Vein endothelial cell (primary cell): ENCODE data around the gene FILIP1. TPM values are rescaled to one million over a fixed set of nuclear protein-coding genes. Genes with fewer than 3 reads are reported as not detected.

ENCODE experiments used
- small RNA-seq: library from RNA; depleted of rRNA; stranded (forward); fragments of <200 nt; gene quantifications from one replicate; pipeline ENCODE3, GENCODE V24; 2012
- total RNA-seq: library from RNA; depleted of rRNA; stranded (reverse); fragments of >200 nt; gene quantifications from 2 replicates; pipeline ENCODE4 v1.2.3, GENCODE V29; 2012

FILIP1 gene, protein sequence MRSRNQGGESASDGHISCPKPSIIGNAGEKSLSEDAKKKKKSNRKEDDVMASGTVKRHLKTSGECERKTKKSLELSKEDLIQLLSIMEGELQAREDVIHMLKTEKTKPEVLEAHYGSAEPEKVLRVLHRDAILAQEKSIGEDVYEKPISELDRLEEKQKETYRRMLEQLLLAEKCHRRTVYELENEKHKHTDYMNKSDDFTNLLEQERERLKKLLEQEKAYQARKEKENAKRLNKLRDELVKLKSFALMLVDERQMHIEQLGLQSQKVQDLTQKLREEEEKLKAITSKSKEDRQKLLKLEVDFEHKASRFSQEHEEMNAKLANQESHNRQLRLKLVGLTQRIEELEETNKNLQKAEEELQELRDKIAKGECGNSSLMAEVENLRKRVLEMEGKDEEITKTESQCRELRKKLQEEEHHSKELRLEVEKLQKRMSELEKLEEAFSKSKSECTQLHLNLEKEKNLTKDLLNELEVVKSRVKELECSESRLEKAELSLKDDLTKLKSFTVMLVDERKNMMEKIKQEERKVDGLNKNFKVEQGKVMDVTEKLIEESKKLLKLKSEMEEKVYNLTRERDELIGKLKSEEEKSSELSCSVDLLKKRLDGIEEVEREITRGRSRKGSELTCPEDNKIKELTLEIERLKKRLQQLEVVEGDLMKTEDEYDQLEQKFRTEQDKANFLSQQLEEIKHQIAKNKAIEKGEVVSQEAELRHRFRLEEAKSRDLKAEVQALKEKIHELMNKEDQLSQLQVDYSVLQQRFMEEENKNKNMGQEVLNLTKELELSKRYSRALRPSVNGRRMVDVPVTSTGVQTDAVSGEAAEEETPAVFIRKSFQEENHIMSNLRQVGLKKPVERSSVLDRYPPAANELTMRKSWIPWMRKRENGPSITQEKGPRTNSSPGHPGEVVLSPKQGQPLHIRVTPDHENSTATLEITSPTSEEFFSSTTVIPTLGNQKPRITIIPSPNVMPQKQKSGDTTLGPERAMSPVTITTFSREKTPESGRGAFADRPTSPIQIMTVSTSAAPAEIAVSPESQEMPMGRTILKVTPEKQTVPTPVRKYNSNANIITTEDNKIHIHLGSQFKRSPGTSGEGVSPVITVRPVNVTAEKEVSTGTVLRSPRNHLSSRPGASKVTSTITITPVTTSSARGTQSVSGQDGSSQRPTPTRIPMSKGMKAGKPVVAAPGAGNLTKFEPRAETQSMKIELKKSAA (N-terminal part only)
- 10.0 and 22.5 TPM in 2 replicates for total RNA-seq

DNA sequence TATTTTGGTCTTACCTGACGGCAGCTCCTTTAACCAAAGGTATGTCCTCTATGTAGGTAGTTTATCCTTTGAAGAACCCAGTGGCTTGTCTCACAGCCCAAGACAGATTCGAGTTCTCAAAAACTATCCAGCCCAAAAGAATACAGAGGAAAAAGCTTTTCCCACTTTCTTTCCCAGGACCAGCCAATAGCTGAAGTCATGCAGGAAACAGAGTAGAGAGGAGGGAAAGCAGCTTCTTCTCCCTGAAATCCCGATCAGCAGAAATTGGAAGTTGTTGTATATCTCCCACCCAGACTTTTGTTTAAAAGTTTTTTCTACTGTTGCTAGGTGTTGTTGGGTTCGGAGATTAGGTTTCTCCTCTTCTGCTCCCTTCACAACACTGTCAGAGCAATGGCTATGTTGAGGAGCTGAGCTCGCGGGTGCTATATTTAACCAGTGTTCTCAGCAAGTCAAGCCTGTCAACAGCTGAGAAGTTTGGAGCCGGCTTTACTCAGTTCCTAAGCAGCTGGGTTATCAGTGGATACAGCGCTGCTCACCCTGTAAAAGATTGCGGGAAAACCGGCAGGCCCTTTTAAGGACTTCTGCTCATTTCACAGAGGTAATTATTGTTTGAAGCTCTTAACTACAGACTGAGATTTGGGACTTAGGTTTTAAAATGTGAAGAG, at the start of gene FILIP1:
TSS of gene FILIP1 (minus strand) at position 401 of the 665 bp plus-strand sequence. CDS start 78,828 bp downstream, outside the sequence.

DNA sequence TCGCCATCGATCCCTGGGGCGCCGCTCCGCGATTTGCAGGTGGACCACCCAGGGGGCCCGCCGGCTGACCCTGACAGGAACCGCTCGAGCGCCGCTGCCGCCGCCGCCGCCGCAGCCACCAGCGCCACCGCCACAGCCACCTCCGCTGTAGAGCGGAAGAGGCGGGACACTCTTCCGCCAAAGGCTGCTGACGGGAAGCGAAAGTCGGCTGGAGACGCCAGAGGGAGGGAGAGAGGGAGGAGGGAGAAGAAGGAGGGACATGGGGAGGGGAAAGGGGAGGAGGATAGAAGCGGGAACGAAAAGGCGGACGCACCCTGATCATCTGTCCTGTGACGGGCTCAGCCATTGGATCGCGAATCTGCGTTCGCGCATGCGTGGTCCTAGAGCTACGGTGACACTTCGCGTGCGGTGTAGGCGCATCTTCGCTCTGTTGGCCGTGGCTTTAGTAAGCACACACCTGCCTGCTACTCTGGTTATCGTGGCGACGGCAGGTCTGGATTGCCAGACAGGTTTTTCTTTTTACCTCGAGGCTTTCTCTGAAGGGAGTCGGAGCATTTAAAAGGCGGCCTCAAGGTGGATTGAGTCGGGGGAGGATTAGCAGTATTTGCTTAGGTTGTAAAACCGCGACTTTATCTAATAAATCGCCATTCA, 208.8 kb downstream of the FILIP1 start, which contains the start of gene TMEM30A:
TSS of gene TMEM30A (minus strand) at position 161 of the 651 bp plus-strand sequence. CDS start at position 7, 154 bp downstream.

DNA sequence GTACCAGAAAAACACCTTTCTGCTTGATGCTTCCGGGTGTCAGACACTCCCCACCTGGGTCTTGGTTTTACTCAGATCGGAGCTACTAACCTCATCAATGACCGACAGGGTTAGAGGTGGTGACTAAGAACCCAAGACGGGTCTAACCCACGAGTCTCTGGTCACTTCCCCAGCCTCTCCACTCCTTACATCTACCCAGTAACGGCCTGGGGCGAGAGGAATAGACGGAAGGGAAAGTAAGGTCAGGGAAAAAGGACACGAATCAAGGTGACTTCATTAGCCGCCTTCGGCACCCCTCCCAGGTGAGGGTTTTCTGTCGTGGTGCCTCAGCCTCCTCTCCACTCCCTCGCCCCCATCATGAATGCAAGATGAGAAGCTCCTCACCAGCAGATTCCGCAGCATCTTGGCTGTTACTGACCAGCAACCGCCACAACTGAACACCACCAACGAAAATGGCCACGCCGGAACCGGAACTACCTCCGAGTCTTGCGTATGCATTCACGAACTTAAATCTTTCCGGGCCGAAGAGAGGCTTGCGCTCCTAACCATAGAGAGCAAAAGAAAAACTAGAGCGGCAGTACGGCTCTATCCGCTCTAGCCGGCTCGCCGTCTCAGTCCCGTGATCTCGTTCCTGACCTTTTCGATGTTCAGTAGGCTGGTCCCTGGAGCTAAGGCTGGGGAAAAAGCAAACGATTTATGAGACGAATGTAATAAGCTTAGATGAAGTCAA, 250.1 kb downstream of the FILIP1 start, which contains the start of gene COX7A2:
TSS of gene COX7A2 (minus strand) at position 469 of the 730 bp plus-strand sequence. CDS start at position 402, 67 bp downstream.

Small RNA genes lying within 50 kb of the gene (small RNA-seq; reads per million reads assigned to genes)
- gene MIR4463 (not detected), gene RF00012 (not detected), gene RNU1-34P (1.7 reads per million, percentile 76 among the genes with 10 or more reads in this experiment)

Other genes starting within 250 kb of the FILIP1 start
- gene COX7A2, start 250.0 kb downstream of the FILIP1 start, total RNA-seq = 113 and 189 TPM in 2 replicates
- gene TMEM30A, start 209.0 kb downstream of the FILIP1 start, total RNA-seq = 341 and 356 TPM in 2 replicates
- 87.2 and 122 TPM in 2 replicates for gene SENP6, start 108.1 kb upstream of the FILIP1 start, total RNA-seq